AG04450 (cell line): ENCODE data around the gene RTRAF. TPM values are rescaled to one million over a fixed set of nuclear protein-coding genes. Genes with fewer than 3 reads are reported as not detected.

Experiments
- CTCF ChIA-PET: fragments of 300-600, 350-600 bp; formaldehyde crosslinking; extraction: SDS; loops from one replicate; lab custom pipeline; 2022; ENCODE audit warnings: antibody characterized with exemption, inconsistent platforms; lab: Charles Lee
- POLR2A ChIA-PET: fragments of 350-600 bp; formaldehyde crosslinking; extraction: SDS; loops from one replicate; lab custom pipeline; 2021; ENCODE audit warnings: antibody characterized with exemption, inconsistent platforms; lab: Yijun Ruan, JAX
- DNase-seq: peaks from one replicate; pipeline ENCODE4 v3.0.0-alpha.2; 2011; ENCODE audit warnings: low read depth, low spot score
- H3K27ac ChIP-seq: one replicate; pipeline ENCODE4 v1.5.1; 2012; ENCODE audit warnings: low read depth, low read length, control low read depth
- H3K27me3 ChIP-seq: one replicate; pipeline ENCODE4 v1.6.0; 2012; ENCODE audit warnings: low read length; ENCODE audit not compliant: control insufficient read depth, insufficient read depth
- H3K4me3 ChIP-seq: 2 replicates; pipeline ENCODE4 v1.5.1; 2011; ENCODE audit warnings: mild to moderate bottlenecking, low read depth, low read length, control low read depth
- H3K9me3 ChIP-seq: 2 replicates; pipeline ENCODE4 v1.5.1; 2012; ENCODE audit warnings: low read length; ENCODE audit not compliant: control insufficient read depth, insufficient read depth
- polyA plus RNA-seq: library from polyadenylated mRNA; depleted of rRNA; stranded (reverse); fragments of >200 nt; gene quantifications from 2 replicates; pipeline ENCODE4 v1.2.3, GENCODE V29; 2011
- TF ChIP-seq, protein P1 (sequence below): IDR thresholded peaks from 2 replicates; pipeline ENCODE4 v1.5.1; 2011; ENCODE audit warnings: low read depth, low read length, control low read depth, inconsistent platforms

The RTRAF gene
- polyA plus RNA-seq, 1 experiment: 400 TPM

- no peak for DNase-seq
- CTCF ChIA-PET: interaction anchor here (1.2 kb wide), 1 partner anchor 27 kb away, joined by 4 read pairs; no protein-coding TSS in a partner anchor
Observed at GRCh38 chr14:51951656-51952055, 37.7 kb upstream of the RTRAF start.

GRCh38 chr14:51954031-51954430 is 35.3 kb upstream of the RTRAF start:
- POLR2A ChIA-PET: no interaction called here

More at GRCh38 chr14:51951656-51952055, 37.7 kb upstream of the RTRAF start:
- Histone ChIP-seq H3K9me3 (no peaks in the 10 kb centered on the region; the same call in 1 of the 2 replicates), H3K4me3 (no peak overlapping the region), H3K27ac (no peak overlapping the region), H3K27me3 (no peaks in the 10 kb centered on the region)
- POLR2A ChIA-PET: no interaction called here
- TF ChIP-seq, protein P1, sequence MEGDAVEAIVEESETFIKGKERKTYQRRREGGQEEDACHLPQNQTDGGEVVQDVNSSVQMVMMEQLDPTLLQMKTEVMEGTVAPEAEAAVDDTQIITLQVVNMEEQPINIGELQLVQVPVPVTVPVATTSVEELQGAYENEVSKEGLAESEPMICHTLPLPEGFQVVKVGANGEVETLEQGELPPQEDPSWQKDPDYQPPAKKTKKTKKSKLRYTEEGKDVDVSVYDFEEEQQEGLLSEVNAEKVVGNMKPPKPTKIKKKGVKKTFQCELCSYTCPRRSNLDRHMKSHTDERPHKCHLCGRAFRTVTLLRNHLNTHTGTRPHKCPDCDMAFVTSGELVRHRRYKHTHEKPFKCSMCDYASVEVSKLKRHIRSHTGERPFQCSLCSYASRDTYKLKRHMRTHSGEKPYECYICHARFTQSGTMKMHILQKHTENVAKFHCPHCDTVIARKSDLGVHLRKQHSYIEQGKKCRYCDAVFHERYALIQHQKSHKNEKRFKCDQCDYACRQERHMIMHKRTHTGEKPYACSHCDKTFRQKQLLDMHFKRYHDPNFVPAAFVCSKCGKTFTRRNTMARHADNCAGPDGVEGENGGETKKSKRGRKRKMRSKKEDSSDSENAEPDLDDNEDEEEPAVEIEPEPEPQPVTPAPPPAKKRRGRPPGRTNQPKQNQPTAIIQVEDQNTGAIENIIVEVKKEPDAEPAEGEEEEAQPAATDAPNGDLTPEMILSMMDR: no peak

GRCh38 chr14:51954657-51955056 is 34.7 kb upstream of the RTRAF start:
- H3K9me3 ChIP-seq: peaks cover 7% of the 10 kb centered on the region; the same call in 1 of the 2 replicates
- ChIA-PET CTCF (interaction anchor here (1.6 kb wide), 1 partner anchor 24 kb away, joined by 5 read pairs; no protein-coding TSS in a partner anchor), POLR2A (no interaction called here)
- DNase-seq: no peak
- TF ChIP-seq, protein P1: no peak
- H3K27me3 ChIP-seq: no peaks in the 10 kb centered on the region
- no peak overlapping the region for H3K4me3 ChIP-seq
- H3K27ac ChIP-seq: no peak overlapping the region

More at GRCh38 chr14:51954031-51954430, 35.3 kb upstream of the RTRAF start:
- no peak overlapping the region for H3K27ac ChIP-seq
- no peak overlapping the region for H3K4me3 ChIP-seq
- peaks cover 7% of the 10 kb centered on the region; the same call in 1 of the 2 replicates for H3K9me3 ChIP-seq
- TF ChIP-seq, protein P1: no peak
- H3K27me3 ChIP-seq: no peaks in the 10 kb centered on the region
- no peak for DNase-seq
- CTCF ChIA-PET: no interaction called here

DNA sequence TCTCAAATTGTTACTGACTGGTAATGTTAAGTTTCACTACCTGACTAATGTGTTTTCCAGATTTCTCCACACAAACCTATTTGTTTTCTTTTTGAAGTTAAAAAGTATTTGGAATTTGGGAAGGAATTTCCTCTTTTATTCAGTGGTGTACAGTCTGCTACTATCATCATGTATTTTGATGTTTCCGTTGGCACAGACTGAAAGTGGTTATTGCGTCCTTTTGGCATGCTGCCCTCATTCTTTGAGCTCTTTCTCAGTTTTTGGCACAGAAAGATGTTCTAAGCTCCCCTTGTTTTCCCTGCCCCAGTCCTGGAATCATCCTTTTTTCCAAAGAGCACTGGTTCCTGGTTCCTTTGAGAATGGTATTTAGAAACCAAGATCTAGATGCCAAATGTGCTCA is 31.4 kb upstream of the RTRAF start:
- H3K27ac ChIP-seq: no peak overlapping the region
- H3K27me3 ChIP-seq: no peaks in the 10 kb centered on the region
- no peak overlapping the region for H3K4me3 ChIP-seq
- ChIA-PET POLR2A (no interaction called here), CTCF (interaction anchor here (2.0 kb wide), 1 partner anchor 22 kb away, joined by 8 read pairs; no protein-coding TSS in a partner anchor)
- TF ChIP-seq, protein P1: no peak
- H3K9me3 ChIP-seq: peaks cover 7% of the 10 kb centered on the region; the same call in 1 of the 2 replicates
- no peak for DNase-seq

DNA sequence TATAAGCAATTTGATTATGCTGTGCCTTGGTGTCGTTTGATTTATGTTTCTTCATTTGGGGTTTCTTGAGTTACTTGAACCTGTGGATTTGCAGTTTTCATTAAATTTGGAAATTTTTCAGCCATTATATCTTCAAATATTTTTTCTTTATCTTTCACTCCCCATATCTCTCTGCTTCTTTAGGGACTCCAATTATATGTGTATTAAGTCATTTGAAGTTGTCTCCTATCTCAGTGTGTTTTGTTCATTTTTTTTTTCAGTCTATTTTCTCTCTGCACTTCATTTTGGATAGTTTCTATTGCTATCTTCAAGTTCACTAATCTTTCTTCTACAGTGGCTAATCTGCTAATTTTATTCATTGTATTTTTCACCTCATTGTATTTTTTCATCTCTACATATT is 29.4 kb upstream of the RTRAF start:
- peaks cover 7% of the 10 kb centered on the region; the same call in 1 of the 2 replicates for H3K9me3 ChIP-seq
- POLR2A ChIA-PET: no interaction called here
- TF ChIP-seq, protein P1: no peak
- no peak overlapping the region for H3K4me3 ChIP-seq
- no peak overlapping the region for H3K27ac ChIP-seq
- H3K27me3 ChIP-seq: no peaks in the 10 kb centered on the region
- CTCF ChIA-PET: no interaction called here
- DNase-seq: no peak
